Prostate gland (tissue), 2 donors: Measurements from ENCODE around the gene CBL.

Source experiments
- POLR2A ChIP-seq: fragments of 450-650 bp; IDR thresholded peaks from one replicate; pipeline ENCODE4 v1.6.1; 2016; ENCODE audit warnings: antibody characterized with exemption, mild to moderate bottlenecking
- POLR2AphosphoS5 ChIP-seq: sonication (generic); formaldehyde crosslinking; IDR thresholded peaks from one replicate; pipeline ENCODE4 v1.6.1; 2017; ENCODE audit warnings: antibody characterized with exemption
- TF ChIP-seq, protein P1 (sequence below), 4 experiments: fragments of 200-600 bp in 2 of 4; fragments of 450-650 bp in 2 of 4; sonication (generic) in 2 of 4; IDR thresholded peaks; 1 replicate in 3 of 4; 2 replicates in 1 of 4; pipeline ENCODE4 v1.5.1; 2016 to 2019; ENCODE audit warnings: antibody characterized with exemption in 4 of 4, mild to moderate bottlenecking in 2 of 4, moderate library complexity in 2 of 4

DNA sequence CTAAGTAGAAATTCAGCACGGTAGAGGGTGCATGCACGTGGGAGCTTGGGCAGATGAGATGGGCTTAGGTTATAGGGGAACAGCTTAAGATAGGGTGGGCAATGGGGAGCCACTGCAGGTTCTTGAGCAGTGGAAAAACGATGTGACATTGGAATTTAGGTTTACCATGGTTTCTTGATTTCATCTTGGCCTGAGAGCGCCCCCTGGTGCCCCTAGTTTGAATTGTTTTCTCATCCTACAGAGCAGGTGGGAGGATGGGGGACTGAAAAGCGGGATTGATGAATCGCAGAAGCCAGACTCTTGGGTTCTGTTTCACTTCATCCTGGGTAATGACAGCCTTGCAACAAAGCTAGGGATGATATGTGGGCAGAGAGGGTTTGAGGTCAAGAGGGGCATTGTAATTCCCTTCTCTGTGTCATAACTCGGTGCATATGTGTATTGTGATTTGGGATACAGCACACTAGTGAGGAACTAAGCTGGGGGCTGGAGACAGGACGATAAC lies 117.4 kb downstream of the CBL start:
- TF ChIP-seq, protein P1, sequence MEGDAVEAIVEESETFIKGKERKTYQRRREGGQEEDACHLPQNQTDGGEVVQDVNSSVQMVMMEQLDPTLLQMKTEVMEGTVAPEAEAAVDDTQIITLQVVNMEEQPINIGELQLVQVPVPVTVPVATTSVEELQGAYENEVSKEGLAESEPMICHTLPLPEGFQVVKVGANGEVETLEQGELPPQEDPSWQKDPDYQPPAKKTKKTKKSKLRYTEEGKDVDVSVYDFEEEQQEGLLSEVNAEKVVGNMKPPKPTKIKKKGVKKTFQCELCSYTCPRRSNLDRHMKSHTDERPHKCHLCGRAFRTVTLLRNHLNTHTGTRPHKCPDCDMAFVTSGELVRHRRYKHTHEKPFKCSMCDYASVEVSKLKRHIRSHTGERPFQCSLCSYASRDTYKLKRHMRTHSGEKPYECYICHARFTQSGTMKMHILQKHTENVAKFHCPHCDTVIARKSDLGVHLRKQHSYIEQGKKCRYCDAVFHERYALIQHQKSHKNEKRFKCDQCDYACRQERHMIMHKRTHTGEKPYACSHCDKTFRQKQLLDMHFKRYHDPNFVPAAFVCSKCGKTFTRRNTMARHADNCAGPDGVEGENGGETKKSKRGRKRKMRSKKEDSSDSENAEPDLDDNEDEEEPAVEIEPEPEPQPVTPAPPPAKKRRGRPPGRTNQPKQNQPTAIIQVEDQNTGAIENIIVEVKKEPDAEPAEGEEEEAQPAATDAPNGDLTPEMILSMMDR (IDR thresholded peaks at IDR 0.05): peak; percentile 43 to 66 (median 64)
- TF ChIP-seq POLR2AphosphoS5 (peak; percentile 32), POLR2A (no peak)
